GM21619 (cell line): Measurements from ENCODE around the gene NPFFR2.
"Not testable (repeated sequence)": the region's sequence is repeated elsewhere in the genome, so short reads cannot be mapped to it uniquely, and the experiment has no call there.

Source experiments
- ATAC-seq: cut with Tn5 transposase; IDR thresholded peaks from one replicate; pipeline ENCODE4 v1.9.1; 2021; ENCODE audit not compliant: unreplicated experiment

The NPFFR2 gene

GRCh38 chr4:72110886-72111285, 79.1 kb downstream of the NPFFR2 start:
- ATAC-seq, result no peak

DNA sequence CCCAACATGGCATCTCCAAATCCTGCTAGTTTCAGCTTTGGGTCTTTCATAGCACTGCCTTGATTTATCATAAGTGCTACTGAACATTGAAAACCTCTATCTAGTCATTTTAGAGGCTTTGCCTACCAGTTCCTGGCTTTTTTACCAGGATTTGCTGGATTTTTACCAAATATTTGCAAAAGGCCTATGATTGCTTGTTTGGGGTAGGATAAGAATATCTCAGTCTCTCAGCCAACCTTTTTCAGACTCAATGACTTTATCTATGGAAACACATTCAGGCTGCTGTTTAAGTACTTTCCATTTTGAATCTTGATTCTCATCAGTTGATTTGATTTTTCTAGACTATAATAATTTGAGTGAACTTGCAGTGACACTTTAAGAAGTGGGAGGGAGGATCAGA, 80.1 kb downstream of the NPFFR2 start:
- no peak for ATAC-seq

DNA sequence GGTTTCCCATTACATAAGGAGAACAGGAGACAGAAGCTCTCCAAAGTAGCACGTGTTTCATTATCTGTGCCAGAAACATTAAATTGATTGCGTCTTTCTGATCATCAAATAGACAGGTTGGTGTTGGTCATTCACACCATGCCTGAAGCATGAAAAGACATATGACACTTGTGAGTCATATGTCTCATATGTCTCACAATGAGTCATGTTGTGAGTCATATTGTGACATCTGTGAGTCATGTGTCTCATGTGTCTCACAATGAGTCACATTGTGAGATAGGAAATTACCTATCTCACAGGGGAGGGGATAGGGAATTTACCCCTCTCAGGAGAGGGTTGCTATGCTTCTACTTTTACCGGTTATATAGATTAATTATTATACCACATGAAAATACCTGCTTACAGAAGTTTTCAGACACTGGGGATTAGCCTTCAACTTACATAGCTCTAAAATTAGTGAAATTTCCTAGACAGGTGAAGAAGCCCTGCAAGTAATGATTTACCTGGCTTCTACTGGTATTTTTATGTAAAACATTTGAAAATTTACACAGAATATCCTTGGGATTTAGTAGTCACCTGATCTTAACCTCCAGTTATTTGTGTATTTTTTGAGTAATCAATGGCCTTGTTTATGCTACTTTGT, 80.8 kb downstream of the NPFFR2 start:
- peak; percentile 94 for ATAC-seq

DNA sequence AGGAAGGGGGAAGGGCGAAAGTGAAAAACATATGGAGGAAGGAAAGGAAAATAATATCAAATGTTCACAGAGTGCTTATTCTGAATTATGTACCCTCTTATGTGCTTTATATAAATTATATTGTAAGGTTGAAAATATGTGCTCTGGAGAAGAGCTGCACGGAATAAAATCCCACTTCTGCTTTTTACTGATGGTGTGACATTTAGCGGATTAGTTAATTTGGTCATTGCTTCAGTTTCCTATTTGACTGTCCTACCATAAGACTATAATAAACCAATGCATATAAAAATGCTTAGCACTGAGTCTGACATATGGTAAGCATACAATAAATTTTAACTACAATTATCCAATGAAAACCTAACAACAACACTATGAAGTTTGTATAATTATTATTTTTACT, 86.2 kb downstream of the NPFFR2 start:
- no peak for ATAC-seq

DNA sequence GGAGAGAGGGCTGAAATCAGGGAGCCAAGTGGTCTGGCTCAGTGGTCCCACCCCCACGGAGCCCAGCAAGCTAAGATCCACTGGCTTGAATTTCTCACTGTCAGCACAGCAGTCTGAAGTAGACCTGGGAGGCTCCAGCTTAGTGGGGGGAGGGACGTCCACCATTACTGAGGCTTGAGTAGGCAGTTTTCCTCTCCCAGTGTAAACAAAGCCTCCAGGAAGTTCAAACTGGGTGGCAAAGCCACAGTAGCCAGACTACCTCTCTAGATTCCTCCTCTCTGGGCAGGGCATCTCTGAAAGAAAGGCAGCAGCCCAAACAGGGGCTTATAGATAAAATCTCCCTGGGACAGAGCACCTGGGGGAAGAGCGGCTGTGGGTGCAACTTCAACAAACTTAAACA, 88.1 kb downstream of the NPFFR2 start:
- ATAC-seq, result no peak

GRCh38 chr4:72128741-72129140, 96.9 kb downstream of the NPFFR2 start:
- ATAC-seq, result no peak

GRCh38 chr4:72136429-72136828, 104.6 kb downstream of the NPFFR2 start:
- no peak for ATAC-seq

- ATAC-seq, result not testable (repeated sequence)
These were observed 108.2 kb downstream of the NPFFR2 start for GRCh38 chr4:72139997-72140396.

- ATAC-seq, result no peak
These were observed 112.4 kb downstream of the NPFFR2 start for GRCh38 chr4:72144241-72144640.

- ATAC-seq, result no peak
These were observed 120.9 kb downstream of the NPFFR2 start for GRCh38 chr4:72152731-72153130.

DNA sequence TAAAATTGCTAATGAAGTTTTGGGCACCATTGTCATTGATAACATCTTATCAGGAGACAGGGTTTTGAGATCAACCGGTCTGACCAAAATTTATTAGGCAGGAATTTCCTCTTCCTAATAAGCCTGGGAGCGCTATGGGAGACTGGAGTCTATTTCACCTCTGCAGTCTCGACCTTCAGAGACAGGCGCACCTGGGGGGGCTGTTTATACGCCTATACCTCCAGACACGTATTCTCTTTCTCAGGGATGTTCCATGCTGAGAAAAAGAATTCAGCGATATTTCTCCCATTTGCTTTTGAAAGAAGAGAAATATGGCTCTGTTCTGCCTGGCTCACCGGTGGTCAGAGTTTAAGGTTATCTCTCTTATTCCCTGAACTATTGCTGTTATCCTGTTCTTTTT, 121.8 kb downstream of the NPFFR2 start:
- ATAC-seq, result not testable (repeated sequence)

DNA sequence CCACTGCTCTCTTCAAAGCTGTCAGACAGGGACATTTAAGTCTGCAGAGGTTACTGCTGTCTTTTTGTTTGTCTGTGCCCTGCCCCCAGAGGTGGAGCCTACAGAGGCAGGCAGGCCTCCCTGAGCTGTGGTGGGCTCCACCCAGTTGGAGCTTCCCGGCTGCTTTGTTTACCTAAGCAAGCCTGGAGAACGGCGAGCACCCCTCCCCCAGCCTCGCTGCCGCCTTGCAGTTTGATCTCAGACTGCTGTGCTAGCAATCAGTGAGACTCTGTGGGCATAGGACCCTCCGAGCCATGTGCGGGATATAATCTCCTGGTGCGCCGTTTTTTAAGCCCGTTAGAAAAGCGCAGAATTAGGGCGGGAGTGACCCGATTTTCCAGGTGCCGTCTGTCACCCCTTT, 137.5 kb downstream of the NPFFR2 start:
- ATAC-seq, result not testable (repeated sequence)

DNA sequence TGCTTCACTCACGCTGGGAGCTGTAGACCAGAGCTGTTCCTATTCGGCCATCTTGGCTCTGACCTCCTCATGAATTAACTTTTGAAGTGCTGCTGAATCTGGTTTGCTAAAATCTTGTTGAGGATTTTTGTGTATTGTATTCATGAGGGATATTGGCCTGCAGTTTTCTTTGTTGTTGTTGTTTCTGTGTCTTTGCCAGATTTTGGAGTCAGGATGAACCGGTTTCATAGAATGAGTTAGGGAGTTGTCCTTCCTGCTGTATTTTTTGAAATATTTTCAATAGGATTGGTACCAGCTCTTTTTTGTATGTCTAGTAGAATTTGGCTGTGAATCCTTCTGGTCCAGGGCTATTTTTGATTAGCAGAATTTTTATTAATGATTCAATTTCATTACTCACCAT, 138.1 kb downstream of the NPFFR2 start:
- ATAC-seq, result no peak

DNA sequence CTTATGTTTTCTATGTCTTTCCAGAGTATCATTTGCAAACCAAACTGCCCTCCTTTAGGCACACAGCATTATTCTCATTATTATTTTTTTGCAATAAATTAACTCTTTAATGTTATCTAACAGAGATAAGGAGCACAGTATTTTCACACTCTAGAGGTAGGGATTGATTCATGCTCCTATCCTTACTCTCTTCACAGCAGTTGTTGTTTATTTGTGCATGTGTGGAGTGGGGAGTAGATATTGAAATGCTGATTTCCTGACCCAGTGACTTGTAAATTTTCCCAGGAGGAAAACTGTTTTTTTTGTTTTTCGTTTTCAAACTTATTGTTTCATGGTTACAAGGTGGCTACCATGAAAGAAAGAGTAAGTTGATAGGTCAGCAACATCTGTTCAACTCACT, 140.0 kb downstream of the NPFFR2 start:
- no peak for ATAC-seq

DNA sequence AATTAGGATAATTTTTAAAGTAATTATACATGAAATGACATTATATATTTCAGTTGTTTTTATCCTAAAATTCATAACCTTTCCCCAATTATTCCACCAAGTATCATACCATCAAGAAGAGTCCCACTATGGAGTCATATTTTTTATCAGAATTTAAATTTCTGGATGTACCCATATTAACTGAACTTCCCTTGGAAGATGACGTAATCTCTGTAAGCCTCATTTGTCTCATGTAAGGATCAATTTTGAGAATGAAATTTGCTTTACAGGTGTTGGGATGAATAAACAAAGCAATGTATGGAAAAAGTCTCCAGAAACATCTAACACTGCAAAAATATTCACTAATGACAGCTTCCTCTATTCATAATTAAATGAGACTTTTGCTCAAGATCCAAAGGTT, 147.5 kb downstream of the NPFFR2 start:
- ATAC-seq, result no peak

GRCh38 chr4:72186714-72187113, 154.9 kb downstream of the NPFFR2 start:
- peak; percentile 87 for ATAC-seq

GRCh38 chr4:72194046-72194445, 162.2 kb downstream of the NPFFR2 start:
- ATAC-seq, result no peak

DNA sequence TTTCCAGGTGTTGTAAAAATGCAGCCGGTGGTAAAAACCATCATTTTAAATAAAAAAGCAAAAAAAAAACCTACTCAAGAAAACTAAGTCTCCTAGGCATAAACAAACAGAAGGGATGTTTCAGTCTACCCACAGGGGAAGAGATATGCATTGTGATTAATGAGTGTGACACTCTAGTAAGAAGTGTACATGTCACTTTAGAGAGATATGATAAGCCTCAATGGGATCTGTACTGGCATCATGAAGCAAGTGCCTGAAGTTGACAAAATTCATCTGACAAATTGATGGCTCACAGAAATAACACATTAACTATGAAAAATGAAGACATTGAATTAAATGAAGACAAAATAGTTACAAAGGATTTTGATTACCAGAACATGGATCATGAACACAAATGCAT, 162.7 kb downstream of the NPFFR2 start:
- ATAC-seq, result no peak
